HUES6 (cell line): Measurements from ENCODE around the gene HOXB3.

Experiments
- H3K27ac ChIP-seq: 2 replicates; pipeline ENCODE4 v1.7.0; 2013; ENCODE audit warnings: low read depth, mild to moderate bottlenecking, low read length, inconsistent platforms
- H3K27me3 ChIP-seq: 2 replicates; pipeline ENCODE4 v1.6.1; 2013; ENCODE audit warnings: low read length; ENCODE audit not compliant: control insufficient read depth, insufficient read depth
- H3K36me3 ChIP-seq: 2 replicates; pipeline ENCODE4 v1.6.1; 2013; ENCODE audit warnings: low read length; ENCODE audit not compliant: control insufficient read depth, insufficient read depth
- H3K4me1 ChIP-seq: 2 replicates; pipeline ENCODE4 v1.6.1; 2013; ENCODE audit warnings: low read length; ENCODE audit not compliant: control insufficient read depth, insufficient read depth
- H3K4me3 ChIP-seq: 2 replicates; pipeline ENCODE4 v1.5.1; 2013; ENCODE audit warnings: low read depth, low read length
- H3K9ac ChIP-seq: one replicate; pipeline ENCODE4 v1.6.1; 2013; ENCODE audit warnings: mild to moderate bottlenecking, low read length
- H3K9me3 ChIP-seq: 2 replicates; pipeline ENCODE4 v1.6.1; 2013; ENCODE audit warnings: low read depth, low read length; ENCODE audit not compliant: control insufficient read depth, insufficient read depth

The HOXB3 gene

DNA sequence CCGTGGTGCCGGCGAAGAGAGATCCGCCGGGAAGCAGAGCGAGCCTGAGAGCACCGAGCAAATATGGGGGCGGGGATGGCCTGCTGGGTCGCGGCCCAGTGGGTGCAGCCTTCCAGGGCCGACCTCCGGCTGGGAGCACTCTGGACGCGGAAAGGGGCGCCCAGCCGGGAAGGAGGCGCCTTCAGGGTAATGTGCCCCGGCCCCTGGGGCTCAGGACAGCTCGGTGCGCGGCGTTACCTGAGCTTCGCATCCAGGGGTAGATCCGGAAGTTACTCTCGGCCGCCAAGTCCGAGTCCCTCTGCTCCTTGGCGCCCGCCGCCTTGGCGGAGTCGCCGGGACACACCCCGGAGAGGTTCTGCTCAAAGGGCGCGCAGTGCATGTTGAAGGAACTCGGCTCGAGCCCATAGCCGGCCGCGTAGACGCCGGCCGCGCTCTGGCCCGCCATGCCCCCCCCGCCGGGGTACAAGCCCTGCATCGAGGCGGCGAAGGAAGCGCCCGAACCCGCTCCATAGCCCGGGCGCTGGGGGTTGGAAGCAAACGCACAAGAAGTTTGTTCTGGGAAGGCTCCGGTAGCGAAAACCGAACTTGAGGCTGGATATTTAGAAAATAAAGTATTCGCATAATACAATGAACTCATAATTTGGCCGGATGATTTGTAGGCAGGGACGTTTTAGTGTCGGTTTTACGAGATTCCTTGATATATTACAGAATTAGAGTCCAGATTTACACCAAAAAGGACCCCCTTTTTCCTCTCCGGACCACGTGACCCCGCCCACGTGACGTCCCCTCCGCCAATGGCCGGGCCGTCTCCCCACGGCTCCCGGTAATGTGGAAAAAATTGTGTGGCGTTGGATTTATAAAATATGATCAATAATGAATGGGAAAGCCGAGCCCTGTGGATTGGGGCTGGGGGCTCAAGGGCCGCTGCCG lies 20.5 kb upstream of the HOXB3 start, which contains the start of gene HOXB7:
Gene HOXB7 (minus strand): TSS at position 736 of the 930 bp plus-strand sequence. CDS start 99 bp downstream, at position 637.
- H3K27ac ChIP-seq: peak within 1 kb of the TSS; percentile 42; the same call in 1 of the 2 replicates

DNA sequence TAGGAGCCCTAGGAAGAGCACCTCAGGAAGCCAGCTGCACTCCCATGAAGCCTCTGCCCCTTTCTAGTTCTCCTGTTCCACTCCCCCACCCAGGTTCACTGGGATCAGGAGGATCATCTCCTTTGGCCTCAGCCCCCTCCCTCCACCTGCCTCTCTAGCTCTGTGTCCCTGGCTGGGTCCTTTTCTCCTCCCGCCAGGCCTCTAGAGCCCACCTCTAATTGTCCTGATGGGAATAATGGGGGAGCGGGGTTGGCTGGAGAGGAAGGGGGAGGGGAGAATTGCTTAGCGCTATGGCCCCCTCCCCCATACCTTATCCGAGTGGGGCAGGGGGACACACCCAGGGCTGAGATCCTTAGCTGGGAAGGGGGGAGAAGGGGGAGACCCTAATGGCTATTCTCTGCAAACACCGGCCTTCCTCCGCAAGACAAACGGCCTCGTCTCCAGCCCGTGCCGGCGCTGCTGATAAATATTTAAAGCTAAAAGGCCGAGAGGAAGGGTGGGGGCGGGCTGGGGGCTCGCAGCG lies 19.8 kb upstream of the HOXB3 start:
- H3K9me3 ChIP-seq: no peaks in the 10 kb centered on the region
- H3K27ac ChIP-seq: no peak overlapping the region; the same call in 1 of the 2 replicates
- H3K27me3 ChIP-seq: peaks cover 99% of the 10 kb centered on the region
- peak overlapping the region; percentile 54 for H3K4me3 ChIP-seq
- peaks cover 14% of the 10 kb centered on the region for H3K4me1 ChIP-seq
- H3K36me3 ChIP-seq: no peaks in the 10 kb centered on the region
- H3K9ac ChIP-seq: peak overlapping the region; percentile 94

More for the DNA sequence above, 20.5 kb upstream of the HOXB3 start, which contains the start of gene HOXB7:
- Histone ChIP-seq H3K4me3 (peak within 1 kb of the TSS; percentile 54), H3K9ac (peak within 1 kb of the TSS; percentile 94), H3K27me3 (peaks cover 99% of the 10 kb centered on the region), H3K9me3 (no peaks in the 10 kb centered on the region), H3K36me3 (no peaks in the 10 kb centered on the region), H3K4me1 (peaks cover 12% of the 10 kb centered on the region; the same call in 1 of the 2 replicates)

DNA sequence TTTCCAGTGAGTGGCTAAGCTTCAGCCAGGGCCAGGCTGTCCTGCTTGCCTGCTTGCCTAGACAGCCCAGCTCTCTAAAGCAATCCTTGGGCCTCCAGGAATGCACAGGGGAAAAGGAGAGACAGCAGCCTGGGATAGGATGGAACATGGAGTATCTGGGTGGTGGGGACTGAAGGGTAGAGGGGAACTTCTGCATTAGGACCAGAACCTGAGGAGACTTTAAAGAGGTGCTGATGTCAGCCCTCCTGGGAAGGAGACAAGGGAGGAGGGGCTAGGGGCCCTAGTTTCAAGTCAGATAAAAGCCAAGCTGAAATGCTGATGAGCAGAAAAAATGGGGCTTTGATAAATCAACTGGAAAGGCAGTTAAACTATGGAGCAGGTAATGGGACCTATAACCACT lies 19.0 kb upstream of the HOXB3 start:
- H3K4me1 ChIP-seq: peaks cover 14% of the 10 kb centered on the region
- H3K4me3 ChIP-seq: peak overlapping the region; percentile 5; the same call in 1 of the 2 replicates
- no peaks in the 10 kb centered on the region for H3K36me3 ChIP-seq
- no peak overlapping the region; the same call in 1 of the 2 replicates for H3K27ac ChIP-seq
- peak overlapping the region; percentile 94 for H3K9ac ChIP-seq
- no peaks in the 10 kb centered on the region for H3K9me3 ChIP-seq
- H3K27me3 ChIP-seq: peaks cover 99% of the 10 kb centered on the region

DNA sequence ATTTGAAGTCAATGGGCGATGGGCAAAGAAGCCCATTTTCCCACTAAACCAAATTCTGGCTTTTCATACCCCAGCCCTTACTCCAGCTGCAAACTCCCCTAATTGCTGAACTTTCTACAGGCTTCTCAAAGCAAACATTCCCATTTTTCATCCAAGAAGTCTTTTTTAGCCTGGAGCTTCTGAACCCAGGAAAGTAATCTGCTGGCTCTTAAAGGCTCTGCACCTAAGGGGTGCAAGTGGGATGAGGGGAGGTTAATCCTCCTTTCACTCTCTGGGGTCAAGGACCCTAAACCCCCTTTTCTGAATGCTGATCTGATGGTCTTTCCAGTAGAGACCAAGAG lies 18.4 kb upstream of the HOXB3 start:
- Histone ChIP-seq H3K27ac (no peak overlapping the region), H3K9me3 (no peaks in the 10 kb centered on the region), H3K27me3 (peaks cover 99% of the 10 kb centered on the region), H3K4me3 (peak overlapping the region; percentile 5; the same call in 1 of the 2 replicates), H3K36me3 (no peaks in the 10 kb centered on the region), H3K9ac (peak overlapping the region; percentile 94), H3K4me1 (peaks cover 14% of the 10 kb centered on the region)

DNA sequence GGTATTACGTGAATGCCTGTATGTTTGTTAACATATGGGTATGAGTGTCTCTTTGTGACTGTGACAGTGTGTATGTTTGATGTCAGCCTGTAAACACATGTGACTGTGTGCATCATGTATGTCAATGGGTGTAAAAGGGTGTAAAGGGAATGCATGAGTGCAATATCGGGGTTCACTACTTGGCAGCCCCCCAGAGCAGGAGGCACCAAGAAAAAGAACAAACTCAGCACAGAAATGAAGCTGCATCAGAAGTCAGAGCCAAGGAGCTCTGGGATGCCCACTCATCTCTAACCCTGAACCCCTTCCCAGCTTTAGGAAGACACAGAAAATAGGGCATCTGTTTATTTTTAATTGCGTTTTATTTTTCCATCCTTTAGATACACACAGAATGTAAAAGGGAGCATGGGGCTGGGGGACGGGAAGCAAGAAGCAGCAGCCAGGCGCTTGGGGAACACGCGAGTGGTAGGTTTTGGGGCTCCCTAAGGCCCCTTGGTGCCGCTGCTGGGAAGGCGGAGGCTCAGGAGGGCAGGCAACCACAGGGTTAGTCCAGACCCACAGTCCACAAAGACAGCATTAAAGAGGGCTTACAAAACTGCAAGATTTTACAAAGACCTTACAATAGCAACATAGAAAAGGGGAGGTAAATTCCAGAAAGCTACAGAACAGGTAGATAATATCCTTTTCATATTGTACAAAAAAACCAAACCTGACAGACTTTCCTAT lies 17.0 kb upstream of the HOXB3 start:
- H3K4me1 ChIP-seq: peaks cover 10% of the 10 kb centered on the region
- H3K27me3 ChIP-seq: peaks cover 100% of the 10 kb centered on the region
- H3K9ac ChIP-seq: peak overlapping the region; percentile 87

DNA sequence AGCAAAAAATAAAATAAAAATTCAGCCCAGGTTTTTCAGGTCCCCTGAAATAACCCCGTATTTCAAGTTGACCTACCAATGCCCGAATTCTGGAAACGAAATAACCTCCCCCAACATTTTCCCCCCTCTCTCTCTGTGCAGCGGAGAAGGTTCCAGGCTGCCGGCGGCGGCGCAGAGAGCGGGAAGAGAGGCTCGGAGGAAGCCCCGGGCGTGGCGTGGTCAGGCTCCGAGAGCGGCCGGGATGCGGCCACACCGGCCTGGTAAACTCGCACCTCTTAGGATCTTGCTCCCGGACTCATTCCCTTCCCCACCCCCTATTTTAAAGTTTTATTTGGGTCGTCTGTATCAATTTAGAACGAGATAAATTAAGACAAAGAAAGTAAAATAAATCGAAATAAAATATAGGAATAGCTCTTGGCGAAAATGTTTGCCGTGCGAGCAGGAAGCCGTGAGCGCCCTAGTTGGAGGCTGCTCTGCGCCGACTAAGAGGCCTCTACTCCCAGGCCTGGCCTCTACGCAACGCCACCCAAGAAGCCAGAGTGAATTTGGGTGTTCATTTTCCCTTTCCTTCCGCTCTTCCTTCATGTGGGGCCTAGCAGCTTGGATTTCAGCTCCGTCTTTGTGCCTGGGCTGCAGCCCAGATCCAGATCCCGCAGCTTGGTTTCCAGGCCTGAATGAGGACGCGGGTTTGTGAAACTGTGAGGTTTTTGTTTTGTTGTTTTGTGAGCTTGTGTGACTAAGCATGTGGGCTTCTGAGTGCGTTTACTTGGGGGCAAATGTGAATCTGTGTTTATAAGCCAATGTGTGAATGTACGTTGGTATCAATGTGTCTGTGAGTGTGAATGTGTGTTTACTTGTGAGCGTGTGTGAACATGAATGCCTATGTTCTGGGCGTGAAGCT lies 16.2 kb upstream of the HOXB3 start:
- Histone ChIP-seq H3K27me3 (peaks cover 100% of the 10 kb centered on the region), H3K27ac (no peak overlapping the region), H3K9ac (peak overlapping the region; percentile 87), H3K9me3 (no peaks in the 10 kb centered on the region), H3K4me3 (no peak overlapping the region; the same call in 1 of the 2 replicates), H3K4me1 (peaks cover 13% of the 10 kb centered on the region), H3K36me3 (no peaks in the 10 kb centered on the region)

More for the DNA sequence above, 17.0 kb upstream of the HOXB3 start:
- no peaks in the 10 kb centered on the region for H3K36me3 ChIP-seq
- H3K27ac ChIP-seq: no peak overlapping the region
- peak overlapping the region; percentile 15; the same call in 1 of the 2 replicates for H3K4me3 ChIP-seq
- H3K9me3 ChIP-seq: no peaks in the 10 kb centered on the region

DNA sequence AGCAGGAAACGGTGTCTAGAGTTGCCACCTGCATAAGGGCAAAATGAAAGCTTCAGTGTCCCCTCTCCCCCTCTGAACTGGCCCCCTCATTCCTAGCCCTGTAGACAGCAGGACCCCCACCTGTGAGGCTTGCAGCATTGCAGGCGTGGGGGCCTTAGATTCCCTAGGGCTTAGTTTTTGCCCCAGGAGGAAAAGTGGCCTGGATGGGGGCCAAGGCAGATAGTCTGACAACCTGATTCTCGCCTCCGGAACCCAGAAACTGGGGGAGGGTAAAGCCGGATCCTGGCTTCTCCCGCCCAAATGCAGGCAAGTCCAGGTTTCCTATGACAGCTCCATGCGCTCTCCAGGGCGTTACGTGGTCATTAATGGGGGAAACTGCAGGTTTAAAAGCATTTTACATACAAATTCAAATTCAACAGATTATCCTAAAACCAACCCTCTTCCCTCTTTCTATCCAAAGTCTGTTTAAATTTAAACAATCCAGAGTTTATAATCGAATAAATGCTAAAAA lies 15.4 kb upstream of the HOXB3 start:
- Histone ChIP-seq H3K9ac (peak overlapping the region; percentile 87), H3K36me3 (no peaks in the 10 kb centered on the region), H3K4me1 (peaks cover 16% of the 10 kb centered on the region), H3K27me3 (peaks cover 100% of the 10 kb centered on the region), H3K27ac (no peak overlapping the region), H3K4me3 (peak overlapping the region; percentile 48; the same call in 1 of the 2 replicates), H3K9me3 (no peaks in the 10 kb centered on the region)

DNA sequence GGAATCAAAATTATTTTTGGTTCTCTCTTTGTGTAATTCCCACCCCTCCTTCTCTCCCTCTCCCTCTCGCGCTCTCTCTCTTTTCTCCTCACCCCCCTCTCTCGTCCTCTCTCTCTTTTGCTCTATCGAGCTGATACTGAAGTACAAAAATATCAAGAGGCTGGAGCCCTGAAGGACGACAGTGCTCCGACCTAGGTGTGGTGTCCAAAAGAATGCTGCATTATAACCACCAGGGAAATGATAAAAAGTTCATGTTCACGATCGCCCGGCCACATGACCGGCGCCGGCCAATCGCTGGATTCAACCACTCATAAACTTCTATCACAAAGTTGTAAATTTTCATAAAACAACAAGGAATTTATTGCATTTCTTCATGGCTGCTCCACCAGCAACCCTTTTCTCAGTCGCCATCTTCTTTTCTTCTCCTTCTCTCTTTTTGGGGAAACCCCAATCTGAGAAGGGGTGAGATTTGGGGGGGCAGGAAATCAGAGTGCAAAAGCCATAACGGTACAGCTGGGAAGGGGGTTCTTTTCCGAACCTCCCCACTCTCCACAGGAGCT lies 14.8 kb upstream of the HOXB3 start, which contains the start of gene HOXB6:
Gene HOXB6 (minus strand): TSS at position 217 of the 560 bp plus-strand sequence. CDS start 6,836 bp downstream, outside the sequence.
- H3K27ac ChIP-seq: no peak within 1 kb of the TSS; the same call in 1 of the 2 replicates
- peak within 1 kb of the TSS; percentile 87 for H3K9ac ChIP-seq

DNA sequence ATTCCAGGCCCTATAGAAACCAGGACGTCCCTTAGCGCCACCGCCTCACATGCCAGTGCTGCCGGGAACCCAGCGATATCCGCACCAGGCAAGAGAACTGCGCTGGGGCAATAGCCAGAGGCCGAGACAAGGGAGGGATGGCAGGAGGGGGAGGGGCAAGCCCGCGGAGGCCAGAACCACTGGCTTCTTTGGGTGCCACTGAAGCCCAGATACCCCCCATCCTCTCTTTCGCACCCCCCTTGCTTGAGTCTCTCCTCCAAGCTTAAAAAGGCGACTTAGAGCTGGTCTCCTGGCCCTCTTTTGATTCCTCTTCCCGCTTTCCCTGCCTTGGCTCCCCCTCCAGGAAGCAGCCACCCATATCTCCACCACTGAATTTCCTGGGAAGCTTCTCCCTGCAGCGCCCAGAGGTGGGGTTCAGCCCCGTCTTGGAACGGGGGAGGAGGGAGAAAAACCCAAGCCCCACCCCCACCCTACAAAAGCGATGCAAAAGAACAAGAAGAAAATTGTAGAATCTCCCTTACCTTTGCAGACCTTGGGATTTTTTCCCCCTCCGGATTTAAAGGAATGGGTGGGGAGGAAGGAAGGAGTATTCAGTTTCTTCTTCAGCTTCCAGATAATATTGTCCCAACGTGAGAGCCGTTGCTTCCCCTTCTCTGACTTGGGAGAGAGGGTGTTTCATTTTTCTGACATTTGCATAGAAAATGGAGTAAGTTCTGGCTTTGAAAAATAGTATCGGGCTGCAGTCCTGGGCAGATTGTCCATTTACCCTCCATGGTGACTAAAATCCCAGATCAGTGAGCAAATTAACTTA lies 14.1 kb upstream of the HOXB3 start:
- no peak overlapping the region; the same call in 1 of the 2 replicates for H3K27ac ChIP-seq

More for the DNA sequence above, 14.8 kb upstream of the HOXB3 start, which contains the start of gene HOXB6:
- Histone ChIP-seq H3K36me3 (no peaks in the 10 kb centered on the region), H3K9me3 (no peaks in the 10 kb centered on the region), H3K4me1 (peaks cover 16% of the 10 kb centered on the region), H3K4me3 (peak within 1 kb of the TSS; percentile 48; the same call in 1 of the 2 replicates), H3K27me3 (peaks cover 100% of the 10 kb centered on the region)

More for the DNA sequence above, 14.1 kb upstream of the HOXB3 start:
- Histone ChIP-seq H3K9me3 (no peaks in the 10 kb centered on the region), H3K27me3 (peaks cover 100% of the 10 kb centered on the region), H3K4me1 (peaks cover 12% of the 10 kb centered on the region; the same call in 1 of the 2 replicates), H3K4me3 (peak overlapping the region; percentile 48; the same call in 1 of the 2 replicates), H3K36me3 (no peaks in the 10 kb centered on the region), H3K9ac (peak overlapping the region; percentile 87)
